ENCODE results near the gene SULF2.

DNA sequence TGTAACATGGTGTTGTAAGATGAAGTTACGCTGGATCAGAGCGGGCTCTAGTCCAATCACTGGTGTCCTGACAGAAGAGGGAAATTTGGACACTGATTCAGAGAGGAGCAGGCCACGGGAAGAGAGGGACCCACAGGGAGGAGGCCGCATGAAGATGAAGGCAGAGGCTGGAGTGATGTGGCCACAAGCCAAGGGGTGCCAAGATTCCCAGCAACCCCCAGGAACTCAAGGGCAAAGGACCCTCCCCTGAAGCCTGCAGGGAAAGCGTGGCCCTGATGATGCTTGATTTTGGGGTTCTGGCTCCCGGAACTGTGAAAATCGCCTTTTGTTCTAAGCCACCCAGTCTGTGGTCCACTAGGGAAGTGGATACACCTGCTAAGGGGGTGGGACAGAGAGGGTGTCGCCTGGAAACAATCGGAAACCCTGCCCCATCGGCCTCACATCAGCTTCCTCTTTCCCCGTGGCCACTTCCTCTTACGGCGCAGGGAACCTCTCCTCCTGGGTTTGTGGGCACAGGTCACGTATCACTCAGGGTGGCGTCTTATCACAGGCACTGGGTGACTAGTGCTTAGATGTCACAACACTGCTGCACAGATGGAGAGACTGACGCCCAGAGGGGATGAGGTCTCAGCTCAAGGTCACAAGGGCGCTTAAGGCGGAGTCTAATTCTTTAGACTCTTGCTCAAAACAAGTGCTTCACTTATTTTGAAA, 58.0 kb downstream of the SULF2 start:
- TF ChIP-seq POLR2AphosphoS5 (IDR thresholded peaks at IDR 0.05; ENCODE audit: low read depth) (peak; percentile 99), CTCF (IDR thresholded peaks at IDR 0.05; ENCODE audit: insufficient read depth, low read length) (no peak), GABPA (IDR thresholded peaks at IDR 0.05; ENCODE audit: low read depth) (peak; percentile 52)
